ENCODE measurements around the gene ZNF682. TPM values are rescaled to one million over a fixed set of nuclear protein-coding genes. Genes with fewer than 3 reads are reported as not detected.

The ZNF682 gene
- total and polyA plus RNA-seq, 9 of the 15 experiments (the other 6 are each of a cell fraction or from before 2014, with no cell fraction given) = 0.06 to 0.43 (median 0.25) TPM; not detected in 3

GRCh38 chr19:20005741-20006140 is 33.6 kb downstream of the ZNF682 start:
- Histone ChIP-seq H4K20me1 (replicated peaks; ENCODE audit: control insufficient read depth, insufficient read depth, low read length) (no peaks in the 10 kb centered on the region), H2AFZ (ENCODE audit: low read depth, low read length) (no peak overlapping the region), H3K4me3 (no peak overlapping the region), H3K36me3 (ENCODE audit: control insufficient read depth, insufficient read depth, low read length) (no peaks in the 10 kb centered on the region), H3K9me1 (ENCODE audit: control insufficient read depth, insufficient read depth, low read length) (no peaks in the 10 kb centered on the region), H3K4me1 (replicated peaks in 1 of 2; ENCODE audit: control insufficient read depth in 2 of 2, insufficient read depth in 2 of 2, low read length in 2 of 2) (no peaks in the 10 kb centered on the region), H3K9me3 (replicated peaks; ENCODE audit: control insufficient read depth, insufficient read depth, low read depth, low read length) (no peaks in the 10 kb centered on the region; the same call in 1 of the 2 replicates), H3K27me3 (ENCODE audit: control insufficient read depth in 2 of 2, insufficient read depth in 2 of 2, low read length in 2 of 2) (no peaks in the 10 kb centered on the region), H3K4me2 (ENCODE audit: insufficient read depth, low read length) (no peak overlapping the region), H3K9ac (ENCODE audit: insufficient read depth in 1 of 2, low read depth in 2 of 2, low read length in 2 of 2) (no peak overlapping the region), H3K79me2 (ENCODE audit: control insufficient read depth, insufficient read depth, low read length) (no peaks in the 10 kb centered on the region), H3K27ac (ENCODE audit: extremely low read depth, low read depth, low read length) (no peak overlapping the region)
- FAIRE-seq (no peak), DNase-seq (ENCODE audit: extremely low read depth in 1 of 4, low spot score in 3 of 4) (no peak), ATAC-seq (no peak)
- TF ChIP-seq ATF1 (CRISPR knock-in tag; IDR thresholded peaks at IDR 0.05) = no peak
- TF ChIP-seq ATF1 (tag; IDR thresholded peaks at IDR 0.05) = no peak
- TF ChIP-seq GATAD2B (IDR thresholded peaks at IDR 0.05; ENCODE audit: borderline replicate concordance) = no peak
- no peak for TF ChIP-seq POLR3A (IDR thresholded peaks at IDR 0.05; ENCODE audit: borderline replicate concordance, extremely low read depth, insufficient read depth, insufficient read length)
- no peak for TF ChIP-seq MAZ (CRISPR knock-in tag; conservative IDR thresholded peaks at IDR 0.05 in 1 of 2, IDR thresholded peaks at IDR 0.05 in 1 of 2)
- TF ChIP-seq MCM2 (IDR thresholded peaks at IDR 0.05; ENCODE audit: low read depth) = no peak
- no peak for TF ChIP-seq NR2C2 (CRISPR knock-in tag; IDR thresholded peaks at IDR 0.05)
- TF ChIP-seq NR2C2 (tag; IDR thresholded peaks at IDR 0.05) = no peak
- no peak for TF ChIP-seq CBFA2T2 (conservative IDR thresholded peaks at IDR 0.05)
- no peak for TF ChIP-seq ZNF589 (CRISPR knock-in tag; IDR thresholded peaks at IDR 0.05; ENCODE audit: low read depth)
- TF ChIP-seq ZKSCAN3 (CRISPR knock-in tag; IDR thresholded peaks at IDR 0.05) = no peak
- no peak for TF ChIP-seq ZNF778 (CRISPR knock-in tag; IDR thresholded peaks at IDR 0.05)
- TF ChIP-seq DACH1 (IDR thresholded peaks at IDR 0.05; ENCODE audit: partially characterized antibody) = no peak
- TF ChIP-seq PHTF2 (CRISPR knock-in tag; IDR thresholded peaks at IDR 0.05) = no peak
- no peak for TF ChIP-seq TCF15 (CRISPR knock-in tag; IDR thresholded peaks at IDR 0.05)
- TF ChIP-seq CREB3L1 (IDR thresholded peaks at IDR 0.05; ENCODE audit: borderline replicate concordance, low read depth) = no peak
- ChIA-PET POLR2A (no interaction called here), CTCF (ENCODE audit: low intra/inter-chr PET ratio) (no interaction called here)
- BruUV-seq (replicated peaks) = no TSS peak
- in situ Hi-C loops (cut with MboI) = no loop called here
- intact Hi-C loops (cut with micrococcal nuclease) = no loop called here
- WGBS (ENCODE audit: insufficient coverage, low coverage, missing lambda C conversion rate) = 0% methylated on average over 2 of the region's 2 CpGs

Data from K562 (cell line).